AG09309 (cell line): ENCODE measurements around the gene SFT2D2.

Source experiments
- DNase-seq: peaks from one replicate; pipeline ENCODE4 v3.0.0-alpha.2; 2010; ENCODE audit warnings: low read depth
- H3K4me3 ChIP-seq: 2 replicates; pipeline ENCODE4 v1.5.1; 2011; ENCODE audit warnings: mild to moderate bottlenecking, low read depth, low read length, moderate library complexity; ENCODE audit not compliant: control insufficient read depth
- TF ChIP-seq, protein P1 (sequence below): IDR thresholded peaks from 2 replicates; pipeline ENCODE4 v1.5.1; 2011; ENCODE audit warnings: mild to moderate bottlenecking, low read depth, low read length, inconsistent platforms; ENCODE audit not compliant: insufficient read depth, control insufficient read depth; ENCODE audit errors: missing control alignments

Gene SFT2D2

DNA sequence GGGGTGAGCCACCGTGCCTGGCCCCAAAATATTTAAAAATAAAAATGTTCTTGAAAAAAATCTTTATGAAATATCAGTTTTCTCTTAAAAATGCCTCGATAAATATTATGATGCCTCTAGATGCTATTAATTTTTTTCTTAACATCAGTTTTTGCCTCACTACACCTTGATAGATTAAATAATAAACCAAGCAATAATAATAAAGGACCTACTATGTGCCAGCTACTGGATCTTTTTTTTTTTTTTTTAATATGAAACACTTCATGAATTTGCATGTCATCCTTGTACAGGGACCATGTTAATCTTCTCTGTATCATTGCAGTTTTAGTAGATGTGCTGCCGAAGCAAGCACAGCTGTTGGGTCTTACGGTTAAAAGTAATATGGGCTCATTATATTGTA, 37.3 kb downstream of the SFT2D2 start:
- TF ChIP-seq, protein P1, sequence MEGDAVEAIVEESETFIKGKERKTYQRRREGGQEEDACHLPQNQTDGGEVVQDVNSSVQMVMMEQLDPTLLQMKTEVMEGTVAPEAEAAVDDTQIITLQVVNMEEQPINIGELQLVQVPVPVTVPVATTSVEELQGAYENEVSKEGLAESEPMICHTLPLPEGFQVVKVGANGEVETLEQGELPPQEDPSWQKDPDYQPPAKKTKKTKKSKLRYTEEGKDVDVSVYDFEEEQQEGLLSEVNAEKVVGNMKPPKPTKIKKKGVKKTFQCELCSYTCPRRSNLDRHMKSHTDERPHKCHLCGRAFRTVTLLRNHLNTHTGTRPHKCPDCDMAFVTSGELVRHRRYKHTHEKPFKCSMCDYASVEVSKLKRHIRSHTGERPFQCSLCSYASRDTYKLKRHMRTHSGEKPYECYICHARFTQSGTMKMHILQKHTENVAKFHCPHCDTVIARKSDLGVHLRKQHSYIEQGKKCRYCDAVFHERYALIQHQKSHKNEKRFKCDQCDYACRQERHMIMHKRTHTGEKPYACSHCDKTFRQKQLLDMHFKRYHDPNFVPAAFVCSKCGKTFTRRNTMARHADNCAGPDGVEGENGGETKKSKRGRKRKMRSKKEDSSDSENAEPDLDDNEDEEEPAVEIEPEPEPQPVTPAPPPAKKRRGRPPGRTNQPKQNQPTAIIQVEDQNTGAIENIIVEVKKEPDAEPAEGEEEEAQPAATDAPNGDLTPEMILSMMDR: no peak
- DNase-seq: no peak
- H3K4me3 ChIP-seq: no peak overlapping the region

DNA sequence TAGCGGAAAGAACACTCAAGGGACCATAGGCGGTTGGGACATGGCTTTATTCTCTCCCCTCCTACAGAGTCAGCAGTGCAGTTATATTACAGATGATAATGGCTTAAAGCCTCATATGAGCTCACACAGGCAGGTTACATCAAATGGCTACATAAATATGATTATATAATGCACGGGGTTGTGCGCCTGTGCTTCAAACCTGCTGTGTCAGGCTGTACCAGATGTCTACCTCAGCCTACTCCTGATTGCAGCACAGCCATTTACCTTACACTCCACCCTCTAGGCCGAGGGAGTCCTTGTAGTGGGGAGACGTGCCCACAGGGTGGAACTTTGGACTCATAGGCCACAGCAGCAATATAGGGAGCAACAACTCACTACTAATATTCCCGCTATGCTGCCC, 38.5 kb downstream of the SFT2D2 start:
- TF ChIP-seq, protein P1: no peak
- no peak overlapping the region for H3K4me3 ChIP-seq
- no peak for DNase-seq

DNA sequence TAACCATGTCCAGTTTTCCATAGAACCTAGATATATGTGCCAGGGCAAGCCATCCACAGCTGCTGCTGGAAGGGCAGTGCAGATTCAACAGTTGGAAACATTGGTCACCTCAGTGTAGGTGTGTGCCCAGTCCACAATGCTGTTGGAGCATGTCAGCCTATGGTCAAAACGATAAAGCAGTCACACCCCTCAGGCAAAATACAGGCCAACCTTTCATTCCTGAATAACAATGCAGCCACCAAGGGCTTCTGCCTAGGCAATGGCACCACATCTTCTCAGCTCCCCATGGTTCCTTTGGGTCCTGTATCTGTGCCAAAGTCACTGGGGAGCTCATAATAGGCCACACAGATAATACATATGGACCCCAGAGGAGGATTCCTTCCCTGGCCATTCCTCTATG, 39.8 kb downstream of the SFT2D2 start:
- no peak overlapping the region for H3K4me3 ChIP-seq
- TF ChIP-seq, protein P1: no peak
- DNase-seq: no peak

DNA sequence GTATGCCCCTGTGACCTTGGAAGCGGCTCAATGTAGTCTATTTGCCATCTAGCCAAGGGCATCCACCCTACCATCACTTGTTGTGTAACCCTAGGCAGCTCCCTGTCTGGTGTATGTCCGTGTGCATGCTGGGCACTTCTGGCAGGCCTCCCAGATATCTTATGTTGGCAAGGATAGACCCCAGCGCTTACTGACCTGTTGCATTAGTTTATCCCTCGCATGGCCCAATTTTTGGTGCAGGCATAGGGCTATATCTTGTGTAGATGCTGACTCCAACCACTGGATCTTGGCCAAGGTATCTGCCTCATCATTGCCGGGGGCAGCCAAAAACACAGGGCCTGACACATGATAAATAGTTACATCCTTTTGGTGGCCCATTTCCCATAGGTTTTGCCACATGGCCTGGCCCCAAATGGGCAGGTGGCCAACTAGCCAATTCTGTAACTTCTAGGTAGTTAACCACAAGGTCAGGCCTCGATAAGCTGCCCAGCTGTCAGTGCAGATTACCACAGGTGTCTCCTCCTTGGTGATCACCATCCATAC, 40.9 kb downstream of the SFT2D2 start:
- H3K4me3 ChIP-seq: no peak overlapping the region
- DNase-seq: no peak
- TF ChIP-seq, protein P1: no peak

DNA sequence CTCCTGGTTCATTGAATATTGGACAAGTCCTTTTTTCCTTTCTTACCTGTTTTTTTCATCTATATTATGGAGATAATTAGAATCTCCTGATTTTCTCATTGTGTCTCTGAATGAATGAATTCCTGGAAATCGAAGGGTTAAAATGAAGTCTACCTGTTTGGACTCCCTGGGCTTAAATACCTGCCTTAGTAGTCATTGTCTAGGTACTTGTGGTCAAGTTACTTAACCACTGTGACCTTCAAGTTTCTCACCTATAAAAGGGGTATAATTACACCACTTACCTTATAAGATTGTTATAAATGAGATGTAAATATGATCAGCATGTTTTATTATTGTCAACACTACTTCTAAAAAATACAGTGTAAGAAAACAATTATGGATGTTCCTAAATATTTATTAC, 45.8 kb downstream of the SFT2D2 start:
- no peak for DNase-seq
- H3K4me3 ChIP-seq: no peak overlapping the region
- TF ChIP-seq, protein P1: no peak

DNA sequence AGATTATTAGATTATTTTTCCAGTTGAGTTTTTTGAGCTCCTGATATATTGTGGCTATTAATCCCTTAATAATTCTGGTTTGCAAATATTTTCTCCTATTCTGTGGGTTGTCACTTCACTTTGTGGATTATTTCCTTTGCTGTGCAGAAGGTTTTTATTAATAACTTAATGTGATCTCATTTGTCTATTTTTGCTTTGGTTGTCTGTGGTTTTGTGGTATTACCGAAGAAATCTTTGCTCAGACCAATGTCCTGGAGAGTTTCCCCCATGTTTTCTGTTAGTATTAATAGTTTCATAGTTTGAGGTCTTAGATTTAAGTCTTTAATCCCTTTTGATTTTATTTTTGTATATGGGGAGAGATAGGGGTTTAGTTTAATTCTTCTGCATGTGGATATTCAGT, 47.8 kb downstream of the SFT2D2 start:
- no peak overlapping the region for H3K4me3 ChIP-seq
- DNase-seq: no peak
- TF ChIP-seq, protein P1: no peak

DNA sequence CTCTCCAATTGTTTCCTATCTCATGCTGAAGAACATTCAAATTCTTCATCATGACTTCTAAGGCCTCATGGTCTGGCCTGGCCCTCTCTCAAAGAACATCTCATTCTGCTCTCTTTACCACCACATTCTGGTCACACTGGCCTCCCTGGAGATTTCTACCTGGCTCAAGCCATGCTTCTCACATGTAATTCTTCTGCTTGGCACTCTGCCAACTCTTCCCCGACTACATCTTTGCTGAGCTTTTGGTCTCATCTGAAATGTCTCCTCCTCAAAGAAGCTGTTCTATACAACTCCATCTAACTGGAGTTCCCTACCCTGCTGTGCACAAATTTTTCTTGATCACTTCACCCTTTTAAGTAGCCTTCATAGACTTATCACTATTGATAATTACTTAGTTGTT, 53.4 kb downstream of the SFT2D2 start:
- TF ChIP-seq, protein P1: no peak
- no peak for DNase-seq
- no peak overlapping the region for H3K4me3 ChIP-seq
